A549 (cell line): ENCODE data around the gene STAT5A. TPM values are rescaled to one million over a fixed set of nuclear protein-coding genes. Genes with fewer than 3 reads are reported as not detected.

Experiments
- ATAC-seq, 2 experiments: fragments of 200-7000 bp in 1 of 2; fragments of >200 bp in 1 of 2; cut with Nextera tagmentation in 1 of 2; cut with Tn5 transposase in 1 of 2; 3 replicates each; pipeline versions ENCODE4 v1.8.0 to v1.9.1; 2018 to 2020; ENCODE audit warnings: mild to moderate bottlenecking in 1 of 2, moderate library complexity in 1 of 2
- CTCF ChIA-PET: fragments of 300-600 bp; sonication (Branson Sonifier 250); formaldehyde crosslinking; extraction: SDS; loops from one replicate; lab custom pipeline; 2021; ENCODE audit warnings: antibody characterized with exemption, inconsistent platforms; lab: Yijun Ruan, JAX
- POLR2A ChIA-PET: fragments of 350-600 bp; formaldehyde crosslinking; extraction: SDS; loops from one replicate; lab custom pipeline; 2021; ENCODE audit warnings: antibody characterized with exemption, inconsistent platforms; lab: Yijun Ruan, JAX
- DNase-seq, 2 experiments: peaks; one replicate each; pipeline versions ENCODE4 v3.0.0 to v3.0.0-alpha.2; 2011 to 2016; ENCODE audit warnings: low read depth in 1 of 2, low spot score in 1 of 2
- FAIRE-seq: peaks from 2 replicates; lab custom pipeline; 2011; peaks lifted over from hg19 to GRCh38; lab: Jason Lieb, UNC
- H3K27ac ChIP-seq, 2 experiments: fragments of >200 bp; sonication (Bioruptor Twin); formaldehyde crosslinking; 3 replicates each; pipeline ENCODE4 v1.5.1; 2016 to 2017
- H3K4me1 ChIP-seq: fragments of >200 bp; sonication (Bioruptor Twin); formaldehyde crosslinking; 3 replicates; pipeline ENCODE4 v1.6.1; 2016
- H3K4me2 ChIP-seq: fragments of >200 bp; sonication (Bioruptor Twin); formaldehyde crosslinking; 3 replicates; pipeline ENCODE4 v1.6.1; 2016
- H3K4me3 ChIP-seq: fragments of >200 bp; sonication (Bioruptor Twin); formaldehyde crosslinking; 3 replicates; pipeline ENCODE4 v1.5.1; 2016
- H3K9me3 ChIP-seq: fragments of >200 bp; sonication (Bioruptor Twin); formaldehyde crosslinking; 3 replicates; pipeline ENCODE4 v1.6.1; 2016
- BCL3 ChIP-seq: fragments of >200 bp; sonication (Bioruptor Twin); formaldehyde crosslinking; IDR thresholded peaks from 3 replicates; pipeline ENCODE4 v1.6.1; 2016
- CTCF ChIP-seq: fragments of >200 bp; sonication (Bioruptor Twin); formaldehyde crosslinking; IDR thresholded peaks from 3 replicates; pipeline ENCODE4 v1.5.1; 2016
- EHMT2 ChIP-seq: fragments of 200-600 bp; sonication (generic); IDR thresholded peaks from 2 replicates; pipeline ENCODE4 v1.6.1; 2016; ENCODE audit warnings: antibody characterized with exemption, low read depth, mild to moderate bottlenecking, moderate library complexity
- ELK1 ChIP-seq: fragments of 150-350 bp; IDR thresholded peaks from 2 replicates; pipeline ENCODE4 v1.6.1; 2014; ENCODE audit warnings: low read depth, mild to moderate bottlenecking, low read length
- FOSL2 ChIP-seq, 2 experiments: fragments of 450-650 bp in 1 of 2; fragments of >200 bp in 1 of 2; sonication (Bioruptor Twin) in 1 of 2; formaldehyde crosslinking; IDR thresholded peaks; 2 replicates each; pipeline versions ENCODE4 v1.5.0 to v1.6.1; 2016 to 2020; ENCODE audit warnings: mild to moderate bottlenecking in 1 of 2, moderate library complexity in 1 of 2
- HES2 ChIP-seq: fragments of >200 bp; sonication (Bioruptor Twin); formaldehyde crosslinking; IDR thresholded peaks from 2 replicates; pipeline ENCODE4 v1.6.1; 2016
- HOXA7 ChIP-seq: fragments of 250-450 bp; sonication (Bioruptor Pico); IDR thresholded peaks from 2 replicates; pipeline ENCODE4 v1.5.0; 2020; ENCODE audit warnings: mild to moderate bottlenecking, moderate library complexity
- HOXB5 ChIP-seq: fragments of 250-450 bp; sonication (Bioruptor Pico); IDR thresholded peaks from 2 replicates; pipeline ENCODE4 v1.5.0; 2020; ENCODE audit warnings: mild to moderate bottlenecking, moderate library complexity
- KDM1A ChIP-seq: fragments of 200-600 bp; sonication (generic); IDR thresholded peaks from 2 replicates; pipeline ENCODE4 v1.6.1; 2016; ENCODE audit warnings: low read depth, mild to moderate bottlenecking
- MYC ChIP-seq: IDR thresholded peaks from 2 replicates; pipeline ENCODE4 v1.6.1; 2012; ENCODE audit warnings: mild to moderate bottlenecking, inconsistent platforms, low read length, improper control_type of control experiment, borderline replicate concordance
- NFE2L2 ChIP-seq: fragments of 150-350 bp; conservative IDR thresholded peaks from 2 replicates; pipeline ENCODE4 v1.6.1; 2014; ENCODE audit warnings: low read length
- NR3C1 ChIP-seq: fragments of >200 bp; sonication (Bioruptor Twin); formaldehyde crosslinking; IDR thresholded peaks from 3 replicates; pipeline ENCODE4 v1.6.1; 2017
- PBX3 ChIP-seq: IDR thresholded peaks from 2 replicates; pipeline ENCODE4 v1.6.1; 2012
- PHF8 ChIP-seq: fragments of 200-600 bp; sonication (generic); IDR thresholded peaks from 2 replicates; pipeline ENCODE4 v1.6.1; 2016; ENCODE audit warnings: low read depth, mild to moderate bottlenecking, antibody characterized with exemption, moderate library complexity, borderline replicate concordance
- POLR2A ChIP-seq: IDR thresholded peaks from 2 replicates; pipeline ENCODE4 v1.6.1; 2012; ENCODE audit warnings: mild to moderate bottlenecking, low read length
- RAD21 ChIP-seq, 2 experiments: fragments of >200 bp in 1 of 2; sonication (Bioruptor Twin) in 1 of 2; formaldehyde crosslinking in 1 of 2; IDR thresholded peaks in 1 of 2; conservative IDR thresholded peaks in 1 of 2; 2 replicates in 1 of 2; 3 replicates in 1 of 2; pipeline ENCODE4 v1.6.1; 2012 to 2018; ENCODE audit warnings: inconsistent platforms in 1 of 2
- RCOR1 ChIP-seq: fragments of 150-350 bp; IDR thresholded peaks from 2 replicates; pipeline ENCODE4 v1.6.1; 2014; ENCODE audit warnings: antibody characterized with exemption, low read length, low read depth
- RNF2 ChIP-seq: fragments of 200-600 bp; sonication (generic); IDR thresholded peaks from 2 replicates; pipeline ENCODE4 v1.6.1; 2016; ENCODE audit warnings: low read depth, mild to moderate bottlenecking, antibody characterized with exemption, moderate library complexity, borderline replicate concordance
- SMC3 ChIP-seq: fragments of >200 bp; sonication (Bioruptor Twin); formaldehyde crosslinking; IDR thresholded peaks from 3 replicates; pipeline ENCODE4 v1.6.1; 2018; ENCODE audit warnings: inconsistent platforms
- SREBF2 ChIP-seq: fragments of 450-650 bp; IDR thresholded peaks from 2 replicates; pipeline ENCODE4 v1.6.1; 2014; ENCODE audit warnings: mild to moderate bottlenecking, moderate library complexity
- ZSCAN20 ChIP-seq: fragments of 250-450 bp; sonication (Bioruptor Pico); IDR thresholded peaks from 2 replicates; pipeline ENCODE4 v1.8.0; 2022; ENCODE audit warnings: mild to moderate bottlenecking, moderate library complexity
- WGBS: methylation state at CpG from one replicate; pipeline ENCODE4 v1.1.6; 2017; ENCODE audit errors: missing lambda C conversion rate; 5-methylcytosine and 5-hydroxymethylcytosine counted together
- polyA plus RNA-seq, 4 experiments: library from polyadenylated mRNA; depleted of rRNA in 3 of 4; stranded (reverse); fragments of >200 nt; fragmentation: RNase III in 1 of 4; extraction: RNeasy Plus Mini Kit Qiagen cat#74134 plus additional on column Dnase treatment in 1 of 4; gene quantifications; 2 replicates in 3 of 4; 3 replicates in 1 of 4; pipeline ENCODE4 v1.2.3, GENCODE V29; 2011 to 2017

Gene STAT5A
- polyA plus RNA-seq, 2 of the 4 experiments (the other 2 are of a cell fraction), result 2.2 to 4.0 TPM

- Histone ChIP-seq H3K4me3 (no peak overlapping the region), H3K4me1 (peaks cover 6% of the 10 kb centered on the region), H3K9me3 (no peaks in the 10 kb centered on the region), H3K27ac (no peak overlapping the region), H3K4me2 (no peak overlapping the region)
- ChIA-PET POLR2A (no interaction called here), CTCF (interaction anchor here (0.7 to 31.0 kb wide), 12 partner anchors 9 to 94 kb away, joined by 3 to 1360 read pairs (median 4); partner anchors contain the start of gene STAT3)
- WGBS, result 87% methylated on average over 3 of the region's 3 CpGs
- DNase-seq (no peak), FAIRE-seq (no peak), ATAC-seq (peak; percentile 34 to 50; a peak in 3 of 6 replicates)
- TF ChIP-seq KDM1A (no peak), ZSCAN20 (CRISPR knock-in tag) (no peak), PHF8 (no peak), SMC3 (peak; percentile 31; the same call in 2 of the 3 replicates), MYC (no peak), RAD21 (conservative IDR thresholded peaks at IDR 0.05 in 1 of 2, IDR thresholded peaks at IDR 0.05 in 1 of 2) (peak; percentile 22 to 40; a peak in 3 of 5 replicates), NFE2L2 (no peak), HOXB5 (CRISPR knock-in tag) (no peak), CTCF (peak; percentile 32), EHMT2 (no peak), SREBF2 (no peak), HES2 (no peak)
These were observed 46.4 kb downstream of the STAT5A start for GRCh38 chr17:42334677-42335076.

- ATAC-seq (no peak), FAIRE-seq (no peak), DNase-seq (no peak)
- ChIA-PET POLR2A (no interaction called here), CTCF (interaction anchor here (3.3 to 31.0 kb wide), 2 partner anchors 12 to 63 kb away, joined by 26 to 1360 read pairs; partner anchors contain the start of gene STAT3)
- no peaks in the 10 kb centered on the region for H3K9me3 ChIP-seq
- WGBS, result 95% methylated on average over 15 of the region's 15 CpGs
- H3K4me1 ChIP-seq, result peaks cover 15% of the 10 kb centered on the region
- no peak overlapping the region for H3K4me2 ChIP-seq
- no peak overlapping the region for H3K27ac ChIP-seq
- TF ChIP-seq RNF2 (no peak), ELK1 (no peak), FOSL2 (IDR thresholded peaks at IDR 0.05) (no peak), FOSL2 (CRISPR knock-in tag; IDR thresholded peaks at IDR 0.05) (no peak), BCL3 (no peak), RCOR1 (no peak), CTCF (no peak), POLR2A (no peak; the same call in 1 of the 2 replicates), NFE2L2 (no peak), HOXA7 (no peak), NR3C1 (no peak), PBX3 (no peak)
- no peak overlapping the region for H3K4me3 ChIP-seq
These were observed 49.1 kb downstream of the STAT5A start for GRCh38 chr17:42337442-42337841.
